Renal pelvis (tissue), 4 donors: ENCODE measurements around the gene NELL1. TPM values are rescaled to one million over a fixed set of nuclear protein-coding genes. Genes with fewer than 3 reads are reported as not detected.
"Not testable (repeated sequence)": the region's sequence is repeated elsewhere in the genome, so short reads cannot be mapped to it uniquely, and the experiment has no call there.

Experiments
- DNase-seq: peaks from one replicate; pipeline ENCODE4 v3.0.0-alpha.2; 2013
- polyA plus RNA-seq, 3 donors: library from polyadenylated mRNA; unstranded; fragments of 120-200 nt; gene quantifications; one replicate each; pipeline ENCODE4 v1.2.1, GENCODE V29; 2013; ENCODE audit not compliant: insufficient read length in 3 of 3

The NELL1 gene
- polyA plus RNA-seq, 3 donors = 1.3 to 2.8 (median 1.8) TPM

GRCh38 chr11:20762116-20762844 is 92.9 kb downstream of the NELL1 start:
- no peak for DNase-seq

GRCh38 chr11:20762980-20763379 is 93.6 kb downstream of the NELL1 start:
- no peak for DNase-seq

GRCh38 chr11:20770414-20770946 is 101.1 kb downstream of the NELL1 start:
- DNase-seq = no peak

- no peak for DNase-seq
Observed at GRCh38 chr11:20771026-20771425, 101.6 kb downstream of the NELL1 start.

DNA sequence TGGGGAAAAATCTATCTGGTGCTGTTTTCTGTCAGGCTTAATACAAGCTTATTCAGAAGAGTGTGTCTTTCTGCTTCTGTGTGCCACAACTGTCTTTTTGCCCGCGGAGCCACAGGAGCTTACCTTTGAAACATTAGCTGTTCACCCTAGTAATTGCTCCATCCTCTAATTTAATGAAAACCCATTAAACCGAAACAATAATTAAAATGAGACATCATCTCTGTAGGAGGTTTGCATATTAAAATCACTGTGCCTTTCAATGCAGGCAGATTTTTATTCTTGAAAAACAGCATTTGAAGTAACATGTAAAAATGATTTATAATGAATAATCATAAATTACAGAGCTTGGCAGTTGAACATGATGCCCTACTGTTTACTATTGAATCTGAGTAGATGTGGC is 102.3 kb downstream of the NELL1 start:
- DNase-seq = no peak

DNA sequence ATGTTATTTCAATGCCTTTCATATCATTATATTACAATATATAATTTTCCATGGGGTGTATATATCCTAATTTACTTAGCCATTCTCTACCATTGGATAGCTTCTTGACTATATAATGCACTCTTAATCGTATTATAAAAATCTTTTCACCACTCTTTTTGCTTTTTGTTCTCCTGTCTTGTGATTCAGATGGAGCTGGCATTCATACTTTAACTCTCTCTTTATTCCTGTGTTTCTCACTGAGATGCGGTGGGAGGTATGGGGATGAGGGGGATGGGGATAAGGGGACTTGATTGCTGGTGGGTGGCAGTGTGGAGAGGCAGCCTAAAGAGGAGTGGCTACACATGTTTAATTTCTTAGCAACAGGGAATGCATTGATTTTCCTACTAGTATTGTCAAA is 105.9 kb downstream of the NELL1 start:
- no peak for DNase-seq

DNA sequence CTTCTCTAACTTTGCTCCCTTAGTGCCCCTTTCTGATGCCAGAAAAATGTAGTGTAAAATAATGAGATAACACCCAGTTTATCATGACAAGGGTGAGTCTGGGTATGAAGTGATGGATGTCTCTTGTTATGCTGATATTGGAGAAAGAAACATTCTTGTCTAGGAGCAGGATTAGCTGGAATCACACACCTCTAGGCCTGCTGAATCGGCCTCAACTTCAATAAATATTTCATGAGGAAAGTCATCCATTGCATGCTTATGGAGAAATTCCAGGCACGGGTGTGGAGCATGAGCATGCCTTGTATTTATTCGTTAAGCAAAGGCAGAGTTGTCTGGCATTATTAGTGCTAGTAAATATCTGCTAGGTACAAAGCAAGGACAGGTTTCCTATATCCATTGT is 113.4 kb downstream of the NELL1 start:
- DNase-seq = no peak

DNA sequence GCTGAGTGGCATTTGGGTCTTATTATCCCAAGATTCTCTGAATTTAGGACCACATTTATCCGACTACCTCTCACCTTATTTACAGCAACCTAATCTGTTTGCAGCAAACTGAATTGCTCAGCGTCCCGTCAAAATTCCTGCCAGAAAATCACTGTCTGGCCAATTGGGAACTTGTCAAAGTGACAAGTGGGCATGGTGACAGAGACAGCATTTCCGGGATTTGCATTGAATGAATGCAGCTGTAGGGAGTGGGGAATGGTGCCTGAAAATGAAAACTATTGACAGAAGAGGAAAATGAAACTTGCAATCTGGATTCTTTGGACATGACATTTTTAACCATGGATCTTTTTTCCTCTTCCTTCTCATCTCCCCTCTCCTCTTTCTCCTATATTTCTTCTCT is 113.8 kb downstream of the NELL1 start:
- DNase-seq = no peak

- no peak for DNase-seq
Observed at GRCh38 chr11:20790622-20791021, 121.2 kb downstream of the NELL1 start.

- DNase-seq = no peak
Observed at GRCh38 chr11:20795005-20795404, 125.6 kb downstream of the NELL1 start.

DNA sequence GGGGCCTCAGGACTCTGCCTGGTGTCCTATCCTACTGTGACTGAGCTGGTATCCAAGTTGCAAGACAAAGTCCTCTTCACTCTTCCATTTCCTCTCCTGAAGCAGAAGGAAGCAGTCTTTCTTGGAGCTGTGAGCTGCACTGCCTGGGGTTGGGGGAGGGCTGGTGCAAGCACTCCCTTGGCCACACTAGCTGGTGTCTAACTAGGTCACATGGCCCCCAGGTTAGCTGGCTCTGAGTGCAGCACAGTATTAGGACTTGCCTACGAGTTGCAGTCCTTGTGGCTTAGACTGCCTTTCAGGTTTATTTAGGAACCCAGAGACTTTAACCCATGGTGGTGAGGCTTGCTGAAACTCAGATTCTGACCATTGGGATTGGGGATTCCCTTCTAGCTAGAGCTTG is 138.9 kb downstream of the NELL1 start:
- no peak for DNase-seq

DNA sequence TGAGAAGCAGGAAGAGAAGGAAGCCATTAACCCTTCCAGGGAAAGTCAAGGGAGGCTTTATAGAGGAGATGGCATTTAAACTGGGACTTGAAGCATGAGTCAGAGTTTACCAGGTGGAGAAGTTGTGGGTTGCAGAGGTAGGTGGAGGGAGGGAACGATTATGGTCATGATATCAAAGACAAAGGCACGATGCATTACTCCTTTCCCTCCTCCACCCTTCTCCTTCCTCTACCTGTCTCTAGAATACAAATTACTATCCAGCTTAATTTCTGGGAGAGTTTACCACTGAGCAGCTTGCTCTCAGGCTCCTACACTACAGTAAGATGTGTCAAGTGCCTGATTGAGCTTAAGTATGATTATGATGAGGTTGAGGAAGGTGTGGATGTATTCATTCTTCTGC is 151.7 kb downstream of the NELL1 start:
- DNase-seq = no peak

GRCh38 chr11:20821470-20821869 is 152.1 kb downstream of the NELL1 start:
- DNase-seq = no peak

GRCh38 chr11:20824773-20825172 is 155.4 kb downstream of the NELL1 start:
- no peak for DNase-seq

GRCh38 chr11:20835561-20835960 is 166.2 kb downstream of the NELL1 start:
- no peak for DNase-seq

DNA sequence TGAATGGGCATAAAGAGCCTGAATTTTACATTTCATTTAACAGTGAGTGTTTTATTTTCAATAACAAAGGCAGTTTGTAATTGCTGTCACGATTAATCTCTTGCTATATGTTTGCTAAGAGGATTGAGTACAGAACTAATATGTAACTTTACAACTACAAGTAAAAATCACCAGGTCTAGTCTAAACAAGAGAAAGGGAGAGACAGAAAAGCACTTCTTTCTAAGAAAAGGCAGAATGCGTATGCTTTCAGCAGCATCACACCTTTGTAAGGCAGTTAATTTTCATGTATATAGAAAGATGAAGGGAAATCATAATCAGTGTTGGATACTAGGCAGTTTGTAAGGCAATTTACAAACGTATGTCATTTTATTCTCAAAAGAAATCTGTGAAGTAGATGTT is 169.8 kb downstream of the NELL1 start:
- no peak for DNase-seq

DNA sequence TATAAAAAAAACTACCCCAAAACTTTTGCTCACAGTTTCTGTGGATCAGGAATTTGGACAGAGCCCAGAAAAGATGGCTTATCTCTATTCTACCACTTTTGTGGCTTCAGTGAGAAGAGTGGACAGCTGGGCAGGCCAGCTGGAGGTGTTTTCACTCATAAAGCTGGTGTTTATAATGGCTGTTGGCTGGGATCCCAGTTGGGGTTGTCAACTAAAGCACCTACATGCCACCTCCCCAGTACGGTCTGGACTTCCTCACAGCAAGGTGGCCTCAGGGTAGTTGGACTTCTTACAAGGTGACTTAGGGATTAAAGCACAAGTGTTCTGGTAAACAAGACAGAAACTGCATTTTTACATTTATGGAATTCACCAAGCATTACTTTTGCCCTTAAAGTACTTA is 171.0 kb downstream of the NELL1 start:
- DNase-seq = no peak

- no peak for DNase-seq
Observed at GRCh38 chr11:20844216-20844615, 174.8 kb downstream of the NELL1 start.

DNA sequence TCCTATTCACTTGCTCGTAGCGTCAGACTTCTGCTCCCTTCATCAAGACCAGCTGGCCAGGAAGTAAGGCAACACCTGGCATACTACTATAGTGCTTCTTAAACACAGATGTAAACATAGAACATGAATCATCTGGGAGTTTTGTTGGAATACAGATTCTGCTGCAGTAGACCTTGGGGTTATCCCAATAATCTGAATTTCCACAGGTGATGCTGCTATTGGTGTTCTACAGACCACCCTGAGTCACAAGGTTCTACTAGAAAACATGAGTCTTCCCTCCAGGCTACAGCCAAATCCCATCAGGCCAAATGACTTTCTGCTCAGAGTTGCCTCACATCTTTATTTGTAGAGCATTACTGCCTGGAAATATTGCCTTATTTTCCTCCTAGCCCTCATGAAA is 175.2 kb downstream of the NELL1 start:
- DNase-seq = no peak

DNA sequence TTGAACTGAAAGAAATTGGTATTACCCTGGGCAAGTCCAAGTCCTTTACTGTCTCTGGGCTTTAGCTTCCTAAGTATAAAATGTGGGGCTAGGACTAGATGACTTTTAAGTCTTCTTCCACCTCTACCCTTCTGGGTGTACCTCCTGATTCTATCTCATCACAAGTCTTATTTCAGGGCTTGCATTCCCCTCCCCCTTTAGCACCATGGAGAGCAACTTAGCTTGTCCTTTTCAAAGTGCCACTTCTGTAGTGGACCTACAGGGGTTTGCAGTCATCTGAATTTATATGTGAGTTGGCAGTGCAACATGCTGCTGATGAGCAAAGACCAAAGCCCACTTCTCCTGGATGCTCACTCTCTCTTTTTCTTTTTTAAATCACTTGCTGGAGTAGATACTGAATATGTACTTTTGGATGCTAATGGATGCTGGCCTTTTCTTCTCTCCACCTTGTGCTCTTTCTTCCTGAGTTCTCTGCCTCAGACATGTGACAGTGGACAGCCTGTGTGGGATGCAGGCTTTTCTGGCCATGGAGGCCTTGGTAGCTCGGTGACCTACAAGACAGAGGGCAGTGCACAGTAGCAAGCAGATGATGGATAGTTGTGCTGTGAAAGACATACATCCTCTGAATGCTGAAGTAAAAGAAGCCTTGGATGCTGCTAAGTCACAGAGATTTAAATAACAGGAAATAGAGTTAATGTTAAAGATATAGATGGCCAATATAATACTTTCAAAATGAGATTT is 185.0 kb downstream of the NELL1 start:
- DNase-seq = peak; percentile 42

GRCh38 chr11:20861322-20861721 is 191.9 kb downstream of the NELL1 start:
- DNase-seq = no peak

GRCh38 chr11:20862263-20862662 is 192.9 kb downstream of the NELL1 start:
- DNase-seq = not testable (repeated sequence)

GRCh38 chr11:20864628-20865027 is 195.2 kb downstream of the NELL1 start:
- no peak for DNase-seq
